Type B pancreatic cell (in vitro differentiated cells): Measurements from ENCODE around the gene INCA1. TPM values are rescaled to one million over a fixed set of nuclear protein-coding genes. Genes with fewer than 3 reads are reported as not detected.
A peak's percentile ranks its signal among the peaks of the same experiment; 100 is the strongest.

Source experiments
- DNase-seq: peaks from one replicate; pipeline ENCODE4 v3.0.0; 2021; ENCODE audit warnings: mixed read lengths; ENCODE audit not compliant: unreplicated experiment; ENCODE audit errors: extremely low spot score
- H3K27ac Mint-ChIP-seq: 2 replicates; pipeline ENCODE4 v1.8.0; 2021; ENCODE audit warnings: mild to moderate bottlenecking, mixed read lengths
- H3K27me3 Mint-ChIP-seq: 2 replicates; pipeline ENCODE4 v1.8.0; 2021; ENCODE audit warnings: mixed read lengths
- H3K36me3 Mint-ChIP-seq: 2 replicates; pipeline ENCODE4 v1.8.0; 2021; ENCODE audit warnings: mixed read lengths
- H3K4me1 Mint-ChIP-seq: one replicate; pipeline ENCODE4 v1.8.0; 2021; ENCODE audit warnings: mixed read lengths; ENCODE audit not compliant: unreplicated experiment
- H3K4me3 Mint-ChIP-seq: 2 replicates; pipeline ENCODE4 v1.8.0; 2021; ENCODE audit warnings: mild to moderate bottlenecking, mixed read lengths
- H3K9me3 Mint-ChIP-seq: 2 replicates; pipeline ENCODE4 v1.8.0; 2021; ENCODE audit warnings: mixed read lengths
- total RNA-seq: library from RNA; stranded (reverse); gene quantifications from 2 replicates; pipeline ENCODE4 v1.2.1, GENCODE V29; 2021; ENCODE audit warnings: low replicate concordance
- TF ChIP-seq, protein P1 (sequence below): fragments of 200-600 bp; sonication (generic); conservative IDR thresholded peaks from 2 replicates; pipeline ENCODE4 v1.5.0; 2021; ENCODE audit warnings: antibody characterized with exemption, mild to moderate bottlenecking

INCA1 gene
- total RNA-seq, 1 donor from 2014 or later = 0.72 TPM

DNA sequence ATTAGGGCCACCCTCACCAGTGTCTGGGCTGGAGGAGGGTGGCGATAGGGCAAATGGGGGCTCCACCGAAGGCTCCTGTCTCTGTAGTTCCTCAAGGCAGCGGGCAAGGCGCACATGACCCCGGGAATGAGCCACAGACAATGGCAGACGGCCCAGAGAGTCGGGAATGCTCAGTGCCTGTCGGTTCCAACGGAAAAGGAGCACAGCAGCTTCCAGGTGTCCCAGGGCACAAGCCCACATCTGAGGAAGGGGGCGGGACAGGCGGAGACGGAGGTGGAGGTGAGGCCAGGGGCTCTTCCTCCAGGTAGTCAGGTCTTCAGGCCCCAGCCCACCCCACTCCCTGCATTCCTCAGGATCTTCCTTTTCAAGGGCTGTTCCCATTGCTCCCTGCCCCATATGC, 24.6 kb downstream of the INCA1 start:
- Mint-ChIP-seq H3K36me3 (peaks cover 23% of the 10 kb centered on the region), H3K9me3 (no peaks in the 10 kb centered on the region), H3K27ac (no peak overlapping the region), H3K4me1 (peaks cover 28% of the 10 kb centered on the region), H3K27me3 (no peaks in the 10 kb centered on the region), H3K4me3 (no peak overlapping the region)
- TF ChIP-seq, protein P1, sequence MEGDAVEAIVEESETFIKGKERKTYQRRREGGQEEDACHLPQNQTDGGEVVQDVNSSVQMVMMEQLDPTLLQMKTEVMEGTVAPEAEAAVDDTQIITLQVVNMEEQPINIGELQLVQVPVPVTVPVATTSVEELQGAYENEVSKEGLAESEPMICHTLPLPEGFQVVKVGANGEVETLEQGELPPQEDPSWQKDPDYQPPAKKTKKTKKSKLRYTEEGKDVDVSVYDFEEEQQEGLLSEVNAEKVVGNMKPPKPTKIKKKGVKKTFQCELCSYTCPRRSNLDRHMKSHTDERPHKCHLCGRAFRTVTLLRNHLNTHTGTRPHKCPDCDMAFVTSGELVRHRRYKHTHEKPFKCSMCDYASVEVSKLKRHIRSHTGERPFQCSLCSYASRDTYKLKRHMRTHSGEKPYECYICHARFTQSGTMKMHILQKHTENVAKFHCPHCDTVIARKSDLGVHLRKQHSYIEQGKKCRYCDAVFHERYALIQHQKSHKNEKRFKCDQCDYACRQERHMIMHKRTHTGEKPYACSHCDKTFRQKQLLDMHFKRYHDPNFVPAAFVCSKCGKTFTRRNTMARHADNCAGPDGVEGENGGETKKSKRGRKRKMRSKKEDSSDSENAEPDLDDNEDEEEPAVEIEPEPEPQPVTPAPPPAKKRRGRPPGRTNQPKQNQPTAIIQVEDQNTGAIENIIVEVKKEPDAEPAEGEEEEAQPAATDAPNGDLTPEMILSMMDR = no peak
- no peak for DNase-seq

DNA sequence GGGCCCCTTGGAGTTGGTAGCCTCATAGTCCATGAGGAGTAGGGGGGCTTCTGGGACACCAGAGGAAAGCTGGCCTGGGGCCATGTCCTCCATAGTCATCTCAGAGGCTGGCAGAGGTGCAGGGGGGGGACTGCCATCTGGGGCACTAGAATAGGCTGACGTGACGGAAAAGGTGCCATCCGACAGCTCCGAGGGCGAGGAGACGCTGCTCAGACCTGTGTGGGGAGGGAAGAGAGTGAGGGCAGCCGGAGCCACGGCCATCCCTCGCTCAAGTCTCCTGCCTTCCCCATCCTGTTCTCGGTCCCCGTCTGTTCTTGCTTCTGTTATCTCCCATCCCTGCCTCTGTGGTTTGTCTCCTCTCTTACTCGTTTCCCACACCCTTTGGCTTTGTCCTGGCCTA, 25.0 kb downstream of the INCA1 start:
- Mint-ChIP-seq H3K4me3 (no peak overlapping the region), H3K27me3 (no peaks in the 10 kb centered on the region), H3K4me1 (peaks cover 28% of the 10 kb centered on the region), H3K9me3 (no peaks in the 10 kb centered on the region), H3K36me3 (peaks cover 23% of the 10 kb centered on the region), H3K27ac (no peak overlapping the region)
- TF ChIP-seq, protein P1 = no peak
- no peak for DNase-seq

DNA sequence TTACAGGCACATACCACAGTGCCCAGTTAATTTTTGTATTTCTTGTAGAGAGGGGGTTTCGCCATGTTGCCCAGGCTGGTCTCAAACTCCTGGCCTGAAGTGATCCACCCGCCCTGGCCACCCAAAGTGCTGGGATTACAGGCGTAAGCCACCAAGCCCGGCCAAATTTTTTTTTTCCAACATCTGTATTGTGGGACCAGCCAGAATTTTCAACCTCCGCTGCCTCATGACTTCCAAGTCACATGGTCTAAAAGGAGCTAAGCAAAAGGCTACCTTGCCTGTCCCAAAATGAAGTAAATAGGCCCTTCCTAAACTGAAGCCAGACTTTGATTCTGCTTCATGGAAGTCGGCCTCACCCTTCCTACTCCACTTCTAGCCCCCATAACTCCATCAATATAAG, 25.5 kb downstream of the INCA1 start:
- Mint-ChIP-seq H3K4me3 (no peak overlapping the region), H3K4me1 (peaks cover 28% of the 10 kb centered on the region), H3K36me3 (peaks cover 23% of the 10 kb centered on the region), H3K27ac (no peak overlapping the region), H3K9me3 (no peaks in the 10 kb centered on the region), H3K27me3 (no peaks in the 10 kb centered on the region)
- TF ChIP-seq, protein P1 = no peak
- no peak for DNase-seq

DNA sequence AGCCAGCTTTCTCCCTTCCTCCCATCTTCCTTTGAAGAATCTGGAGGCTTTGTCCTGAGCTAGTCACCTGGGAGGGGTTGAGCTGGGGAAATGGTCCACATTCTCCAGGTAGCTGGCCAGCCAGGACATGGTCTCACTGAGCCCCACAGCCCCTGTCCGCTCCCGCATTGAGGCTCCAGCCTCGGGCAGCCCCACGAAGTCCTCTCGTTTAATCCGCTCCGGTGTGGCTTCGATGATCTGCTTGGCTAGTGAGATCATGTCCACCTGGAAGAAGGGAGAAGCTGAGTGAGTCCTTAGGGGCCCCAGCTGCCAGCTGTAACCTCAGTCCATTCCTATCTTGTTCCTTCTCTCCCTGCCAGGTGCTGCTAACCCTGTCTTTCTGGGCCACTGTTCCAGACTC, 27.0 kb downstream of the INCA1 start:
- Mint-ChIP-seq H3K27ac (peak overlapping the region; percentile 66), H3K4me1 (peaks cover 38% of the 10 kb centered on the region), H3K27me3 (no peaks in the 10 kb centered on the region), H3K4me3 (peak overlapping the region; percentile 68), H3K36me3 (peaks cover 26% of the 10 kb centered on the region), H3K9me3 (no peaks in the 10 kb centered on the region)
- TF ChIP-seq, protein P1 = no peak
- no peak for DNase-seq

DNA sequence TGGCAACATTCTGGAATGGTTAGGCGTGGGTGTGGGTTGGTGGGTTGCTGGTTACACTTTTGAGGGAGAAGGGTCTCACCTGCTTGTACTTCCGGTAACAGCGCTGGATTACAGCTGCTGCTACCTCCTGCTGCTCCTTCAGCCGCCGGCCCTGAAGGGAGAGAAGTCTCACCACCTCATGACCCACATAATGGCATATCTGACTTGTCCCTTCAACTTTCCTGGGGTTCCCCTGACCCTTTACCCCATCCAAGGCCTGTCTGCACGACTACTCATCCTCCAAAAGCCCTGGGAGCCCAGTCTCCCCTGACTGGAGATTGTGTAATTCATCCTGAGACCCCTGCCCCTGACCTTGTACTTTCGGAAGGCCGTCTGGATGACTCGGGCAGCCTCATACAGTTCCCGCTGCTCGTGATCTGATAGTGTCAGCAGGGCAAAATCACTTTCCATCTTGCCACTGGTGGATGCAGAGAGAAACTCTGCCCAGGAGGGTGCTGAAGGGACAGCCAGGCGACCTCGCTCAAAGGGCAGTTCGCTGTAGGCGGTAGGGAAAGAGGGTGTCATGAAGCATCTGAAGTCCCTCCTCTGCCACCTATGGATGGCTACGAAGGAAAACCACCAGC, 27.7 kb downstream of the INCA1 start:
- no peak overlapping the region for H3K4me3 Mint-ChIP-seq
- H3K4me1 Mint-ChIP-seq = peaks cover 41% of the 10 kb centered on the region
- no peak overlapping the region for H3K27ac Mint-ChIP-seq
- TF ChIP-seq, protein P1 = no peak
- H3K27me3 Mint-ChIP-seq = no peaks in the 10 kb centered on the region
- peaks cover 29% of the 10 kb centered on the region for H3K36me3 Mint-ChIP-seq
- DNase-seq = no peak
- no peaks in the 10 kb centered on the region for H3K9me3 Mint-ChIP-seq
